ENCODE data around the gene GIT1. TPM values are rescaled to one million over a fixed set of nuclear protein-coding genes. Genes with fewer than 3 reads are reported as not detected.
A peak's percentile ranks its signal among the peaks of the same experiment; 100 is the strongest.

Gene GIT1
- total RNA-seq, 4 donors from 2014 or later: 35.7 to 71.7 (median 42.4) TPM

DNA sequence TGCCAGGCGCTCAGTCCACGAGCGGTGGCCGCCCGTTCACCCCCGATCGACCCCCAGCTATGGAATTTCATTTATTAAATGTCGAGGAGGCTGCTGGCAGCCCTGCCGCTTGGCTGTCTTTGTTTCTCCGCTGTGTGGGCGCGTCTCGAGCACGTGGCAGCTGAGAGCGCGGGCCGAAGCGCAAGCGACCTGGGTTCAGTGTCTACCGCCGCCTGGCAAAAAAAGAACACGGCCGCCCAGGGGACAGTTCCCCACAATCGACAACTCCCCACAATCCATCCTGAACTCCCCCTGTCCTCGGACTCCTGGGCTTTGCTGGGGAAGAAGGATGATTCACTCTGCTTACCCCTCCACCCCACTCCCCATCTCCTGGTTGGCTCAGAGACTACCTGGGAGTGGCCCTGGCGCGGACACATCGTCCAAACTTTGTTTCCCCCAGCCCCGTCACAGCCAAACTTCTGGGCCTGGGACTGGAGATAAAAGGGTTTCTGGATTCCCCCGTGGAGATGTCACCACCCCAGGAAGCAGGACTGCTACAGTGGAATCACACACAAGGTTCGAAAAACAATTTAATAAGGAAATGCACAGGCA is 1.8 kb upstream of the GIT1 start:
- peak; percentile 55 to 56 for DNase-seq

DNA sequence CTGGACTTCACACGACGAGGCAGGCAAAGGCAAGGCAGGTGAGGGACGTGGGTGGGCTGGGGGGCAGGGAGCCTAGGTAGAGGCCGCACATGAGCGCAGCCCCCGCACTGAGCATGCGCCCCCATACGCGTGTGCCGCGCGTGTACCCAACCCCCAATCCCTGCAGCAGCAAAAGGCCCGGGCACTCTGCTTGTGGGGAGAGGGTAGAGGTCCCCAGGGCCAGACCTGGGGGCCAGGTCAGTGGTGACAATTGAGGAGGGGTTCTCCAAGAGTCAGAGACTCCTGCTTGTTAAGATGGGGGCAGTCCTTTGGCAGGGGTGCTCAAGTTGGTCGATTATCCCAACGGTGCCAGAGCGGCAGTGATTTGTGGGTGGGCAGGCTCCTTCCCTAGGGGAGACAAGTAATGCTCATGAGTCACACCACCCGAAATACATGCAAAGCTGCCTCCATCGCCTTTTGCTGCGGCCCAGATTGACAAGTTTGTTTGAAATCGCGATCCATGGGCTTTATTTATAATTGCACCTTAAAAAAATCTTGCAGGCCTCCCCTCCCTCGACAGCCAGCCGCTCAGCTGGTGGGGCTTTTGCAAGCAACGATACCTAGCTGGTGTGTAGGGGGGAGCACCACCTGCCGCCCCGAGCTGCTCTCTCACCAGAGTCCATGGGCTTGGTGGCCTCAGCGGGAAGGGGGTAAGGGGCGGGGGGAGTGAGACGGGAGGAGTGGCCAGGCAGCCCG is 1.1 kb upstream of the GIT1 start:
- no peaks in the 10 kb centered on the region for H3K27me3 ChIP-seq

More for the DNA sequence above, 1.8 kb upstream of the GIT1 start:
- Histone ChIP-seq H3K4me1 (peaks cover 50 to 60% of the 10 kb centered on the region in 2 donors), H3K36me3 (no peaks in the 10 kb centered on the region), H3K9me3 (no peaks in the 10 kb centered on the region), H3K27ac (peak overlapping the region; percentile 21 to 79 (median 56)), H3K4me3 (replicated peaks in 1 of 3) (no peak overlapping the region), H3K27me3 (no peaks in the 10 kb centered on the region)
- TF ChIP-seq, protein P1, sequence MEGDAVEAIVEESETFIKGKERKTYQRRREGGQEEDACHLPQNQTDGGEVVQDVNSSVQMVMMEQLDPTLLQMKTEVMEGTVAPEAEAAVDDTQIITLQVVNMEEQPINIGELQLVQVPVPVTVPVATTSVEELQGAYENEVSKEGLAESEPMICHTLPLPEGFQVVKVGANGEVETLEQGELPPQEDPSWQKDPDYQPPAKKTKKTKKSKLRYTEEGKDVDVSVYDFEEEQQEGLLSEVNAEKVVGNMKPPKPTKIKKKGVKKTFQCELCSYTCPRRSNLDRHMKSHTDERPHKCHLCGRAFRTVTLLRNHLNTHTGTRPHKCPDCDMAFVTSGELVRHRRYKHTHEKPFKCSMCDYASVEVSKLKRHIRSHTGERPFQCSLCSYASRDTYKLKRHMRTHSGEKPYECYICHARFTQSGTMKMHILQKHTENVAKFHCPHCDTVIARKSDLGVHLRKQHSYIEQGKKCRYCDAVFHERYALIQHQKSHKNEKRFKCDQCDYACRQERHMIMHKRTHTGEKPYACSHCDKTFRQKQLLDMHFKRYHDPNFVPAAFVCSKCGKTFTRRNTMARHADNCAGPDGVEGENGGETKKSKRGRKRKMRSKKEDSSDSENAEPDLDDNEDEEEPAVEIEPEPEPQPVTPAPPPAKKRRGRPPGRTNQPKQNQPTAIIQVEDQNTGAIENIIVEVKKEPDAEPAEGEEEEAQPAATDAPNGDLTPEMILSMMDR (IDR thresholded peaks at IDR 0.05): no peak
- TF ChIP-seq POLR2A (IDR thresholded peaks at IDR 0.05): no peak
- WGBS, 2 donors: 3 to 4% methylated on average over 26 to 31 of the region's 31 CpGs
- intact Hi-C loops (cut with DNase I): no loop called here

DNA sequence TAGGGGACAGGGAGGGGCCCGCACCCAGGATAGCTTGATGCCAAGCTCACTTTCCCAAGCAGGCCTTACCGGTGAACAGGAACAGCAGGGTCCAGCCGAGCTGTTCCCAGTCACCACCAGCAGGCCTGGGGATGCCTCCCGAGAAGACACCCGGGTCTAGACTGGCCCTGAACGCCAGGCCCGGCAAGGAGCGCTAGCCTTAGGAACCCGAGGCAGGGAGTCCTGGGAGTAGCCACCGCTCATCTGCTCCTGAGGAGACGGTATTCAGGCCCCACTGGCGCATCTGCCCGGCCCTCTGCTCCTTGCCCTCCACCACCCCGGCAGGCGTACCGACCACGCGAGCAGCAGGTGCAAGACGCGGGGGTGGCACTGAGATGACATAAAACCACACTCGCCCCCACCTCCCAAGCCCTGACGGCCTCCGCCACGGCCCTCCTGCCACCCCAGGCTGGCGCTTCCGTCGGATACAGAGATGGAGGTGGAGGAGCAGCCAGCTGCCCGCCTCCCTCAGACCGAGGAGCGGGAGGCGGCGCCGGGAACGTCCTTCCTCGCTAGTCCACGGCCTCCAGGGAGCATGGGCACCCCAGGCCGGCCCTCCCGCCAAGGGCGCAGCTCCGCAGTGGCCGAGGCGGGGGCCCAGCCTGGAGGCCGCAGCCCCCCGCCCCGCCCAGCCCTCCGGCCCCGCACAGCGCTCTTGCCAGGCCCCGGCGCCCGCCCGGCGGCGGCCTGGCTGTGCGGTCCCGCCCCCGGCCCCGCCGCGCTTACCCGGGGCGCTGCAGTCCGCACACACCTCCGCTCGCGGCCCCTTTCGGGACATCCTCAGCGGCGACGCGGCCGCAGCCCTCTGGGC is 661 bp downstream of the GIT1 start:
- Histone ChIP-seq H3K9me3 (no peaks in the 10 kb centered on the region), H3K4me1 (peaks cover 48 to 64% of the 10 kb centered on the region in 2 donors), H3K27ac (peak overlapping the region; percentile 35 to 78 (median 72)), H3K4me3 (replicated peaks in 1 of 3) (peak overlapping the region; percentile 69 to 88 (median 84)), H3K36me3 (no peaks in the 10 kb centered on the region), H3K27me3 (no peaks in the 10 kb centered on the region)
- 0 to 4% methylated on average over 7 to 8 of the region's 72 CpGs for WGBS, 2 donors
- intact Hi-C loops (cut with DNase I): loop anchor here (10.0 kb wide), 1 partner anchor 346 kb away; the partner anchor contains the start of gene SSH2
- TF ChIP-seq, protein P1 (IDR thresholded peaks at IDR 0.05): no peak
- no peak for TF ChIP-seq POLR2A (IDR thresholded peaks at IDR 0.05)
- DNase-seq: peak; percentile 31 to 45

More for the DNA sequence above, 1.1 kb upstream of the GIT1 start:
- TF ChIP-seq, protein P1 (IDR thresholded peaks at IDR 0.05): no peak
- no peak for TF ChIP-seq POLR2A (IDR thresholded peaks at IDR 0.05)
- Histone ChIP-seq H3K27ac (peak overlapping the region in 1 of 3 donors; percentile 79), H3K4me1 (peaks cover 50 to 60% of the 10 kb centered on the region in 2 donors), H3K36me3 (no peaks in the 10 kb centered on the region), H3K9me3 (no peaks in the 10 kb centered on the region), H3K4me3 (replicated peaks in 1 of 3) (peak overlapping the region in 1 of 3 donors; percentile 16)
- intact Hi-C loops (cut with DNase I): no loop called here
- 49 to 69% methylated on average over 10 to 27 of the region's 30 CpGs for WGBS, 2 donors
- no peak for DNase-seq

DNA sequence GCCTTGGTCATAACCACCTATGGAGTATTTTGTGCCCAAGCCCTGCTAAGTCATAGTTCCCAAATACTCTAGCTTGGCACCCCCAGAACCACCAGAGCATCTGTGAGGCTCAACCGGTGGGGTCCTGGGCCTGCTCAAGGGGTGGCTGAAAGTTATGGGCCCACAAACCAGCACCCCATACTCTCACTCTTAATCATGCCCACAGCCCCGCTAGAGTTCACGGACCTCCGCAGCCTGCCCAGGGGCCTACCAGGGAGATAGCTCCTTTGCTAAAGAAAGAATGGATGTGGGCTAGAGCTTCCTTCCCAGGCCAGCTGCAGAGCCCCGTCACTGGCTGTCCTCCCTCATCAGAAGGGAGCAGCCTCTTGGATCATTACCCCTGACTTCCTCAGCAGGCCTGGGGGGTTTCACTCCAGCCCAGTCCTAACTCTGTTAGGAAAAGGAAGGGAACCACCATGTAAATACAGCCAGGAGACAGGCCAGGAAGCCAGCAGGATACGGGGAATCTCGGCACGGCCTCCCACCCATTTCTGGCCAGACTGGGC is 1.4 kb downstream of the GIT1 start:
- WGBS, 2 donors: 43 to 61% methylated on average over 8 of the region's 8 CpGs
- TF ChIP-seq, protein P1 (IDR thresholded peaks at IDR 0.05): no peak
- peak overlapping the region in 2 of 3 donors; percentile 84 to 88 for H3K4me3 ChIP-seq (replicated peaks in 1 of 3)
- H3K36me3 ChIP-seq: no peaks in the 10 kb centered on the region
- H3K4me1 ChIP-seq: peaks cover 48 to 65% of the 10 kb centered on the region in 2 donors
- intact Hi-C loops (cut with DNase I): loop anchor here (10.0 kb wide), 1 partner anchor 347 kb away; the partner anchor contains the start of gene SSH2
- DNase-seq: no peak
- no peaks in the 10 kb centered on the region for H3K9me3 ChIP-seq
- no peaks in the 10 kb centered on the region for H3K27me3 ChIP-seq
- H3K27ac ChIP-seq: peak overlapping the region in 2 of 3 donors; percentile 72 to 78

All from thyroid gland (tissue), 4 donors.